HepG2 (cell line): Measurements from ENCODE around the gene JMJD8. TPM values are rescaled to one million over a fixed set of nuclear protein-coding genes. Genes with fewer than 3 reads are reported as not detected.

Source experiments
- ARNT ChIP-seq: fragments of 450-650 bp; IDR thresholded peaks from 2 replicates; pipeline ENCODE4 v1.6.1; 2017
- IKZF5 ChIP-seq: IDR thresholded peaks from 2 replicates; pipeline ENCODE4 v1.6.1; 2018; ENCODE audit warnings: missing genetic modification reagents, mild to moderate bottlenecking, missing compliant biosample characterization
- MIER3 ChIP-seq: IDR thresholded peaks from 2 replicates; pipeline ENCODE4 v1.6.1; 2016; ENCODE audit warnings: missing compliant biosample characterization, borderline replicate concordance
- POLR2A ChIP-seq, 2 experiments: IDR thresholded peaks; 2 replicates each; pipeline ENCODE4 v1.6.1; 2011; ENCODE audit warnings: low read depth in 2 of 2, low read length in 2 of 2, mild to moderate bottlenecking in 1 of 2, moderate library complexity in 1 of 2; ENCODE audit not compliant: insufficient read depth in 1 of 2
- RFX5 ChIP-seq: IDR thresholded peaks from 2 replicates; pipeline ENCODE4 v1.6.1; 2011; ENCODE audit warnings: low read depth, low read length, improper control_type of control experiment
- TOE1 ChIP-seq: sonication (generic); formaldehyde crosslinking; IDR thresholded peaks from 2 replicates; pipeline ENCODE4 v1.4.0; 2020; ENCODE audit warnings: mild to moderate bottlenecking, missing genetic modification reagents
- TRIM24 ChIP-seq: sonication (generic); formaldehyde crosslinking; IDR thresholded peaks from 2 replicates; pipeline ENCODE4 v1.8.0; 2022; ENCODE audit warnings: mild to moderate bottlenecking, missing genetic modification reagents
- ZBTB10 ChIP-seq: sonication (generic); formaldehyde crosslinking; IDR thresholded peaks from 2 replicates; pipeline ENCODE4 v1.4.0; 2020; ENCODE audit warnings: missing genetic modification reagents, borderline replicate concordance
- ZBTB20 ChIP-seq: sonication (generic); formaldehyde crosslinking; IDR thresholded peaks from 2 replicates; pipeline ENCODE4 v1.8.1; 2023; ENCODE audit warnings: missing genetic modification reagents, low read depth, mild to moderate bottlenecking, borderline replicate concordance
- ZBTB40 ChIP-seq, 2 experiments: fragments of 450-650 bp in 1 of 2; sonication (generic) in 1 of 2; formaldehyde crosslinking in 1 of 2; IDR thresholded peaks; 2 replicates each; pipeline versions ENCODE4 v1.6.1 to v1.8.0; 2016 to 2022; ENCODE audit warnings: antibody characterized with exemption in 1 of 2, mild to moderate bottlenecking in 1 of 2, missing genetic modification reagents in 1 of 2
- ZNF296 ChIP-seq: sonication (generic); formaldehyde crosslinking; conservative IDR thresholded peaks from 2 replicates; pipeline ENCODE4 v1.5.0; 2020; ENCODE audit warnings: mild to moderate bottlenecking, missing genetic modification reagents
- ZNF670 ChIP-seq: sonication (generic); formaldehyde crosslinking; IDR thresholded peaks from 2 replicates; pipeline ENCODE4 v1.8.0; 2022; ENCODE audit warnings: mild to moderate bottlenecking, missing genetic modification reagents, borderline replicate concordance
- polyA plus RNA-seq, 8 experiments: library from polyadenylated mRNA; depleted of rRNA in 3 of 8; stranded (reverse) in 7 of 8; unstranded in 1 of 8; fragments of >200 nt; fragmentation: Illumina TruSeq in 4 of 8; extraction: Trizol in 4 of 8; gene quantifications; 2 replicates each; pipeline versions ENCODE4 v1.2.1 to v1.2.3, GENCODE V29; 2011 to 2016; ENCODE audit warnings: low read depth in 4 of 8, missing spikeins in 1 of 8, mixed read lengths in 1 of 8; ENCODE audit not compliant: insufficient read depth in 1 of 8
- total RNA-seq, 5 experiments: library from RNA; depleted of rRNA; stranded (reverse); fragments of >200 nt; fragmentation: Illumina TruSeq; extraction: Trizol; gene quantifications; 2 replicates each; pipeline ENCODE4 v1.2.3, GENCODE V29; 2016; ENCODE audit warnings: low read depth in 1 of 5
- TF ChIP-seq, protein P1 (sequence below): sonication (generic); formaldehyde crosslinking; IDR thresholded peaks from 2 replicates; pipeline ENCODE4 v1.4.0; 2020; ENCODE audit warnings: missing genetic modification reagents, low read depth, mild to moderate bottlenecking, borderline replicate concordance

The JMJD8 gene
- total and polyA plus RNA-seq, 2 of the 13 experiments (the other 11 are each of a cell fraction or from before 2014, with no cell fraction given), result 2.6 to 11.8 TPM

DNA sequence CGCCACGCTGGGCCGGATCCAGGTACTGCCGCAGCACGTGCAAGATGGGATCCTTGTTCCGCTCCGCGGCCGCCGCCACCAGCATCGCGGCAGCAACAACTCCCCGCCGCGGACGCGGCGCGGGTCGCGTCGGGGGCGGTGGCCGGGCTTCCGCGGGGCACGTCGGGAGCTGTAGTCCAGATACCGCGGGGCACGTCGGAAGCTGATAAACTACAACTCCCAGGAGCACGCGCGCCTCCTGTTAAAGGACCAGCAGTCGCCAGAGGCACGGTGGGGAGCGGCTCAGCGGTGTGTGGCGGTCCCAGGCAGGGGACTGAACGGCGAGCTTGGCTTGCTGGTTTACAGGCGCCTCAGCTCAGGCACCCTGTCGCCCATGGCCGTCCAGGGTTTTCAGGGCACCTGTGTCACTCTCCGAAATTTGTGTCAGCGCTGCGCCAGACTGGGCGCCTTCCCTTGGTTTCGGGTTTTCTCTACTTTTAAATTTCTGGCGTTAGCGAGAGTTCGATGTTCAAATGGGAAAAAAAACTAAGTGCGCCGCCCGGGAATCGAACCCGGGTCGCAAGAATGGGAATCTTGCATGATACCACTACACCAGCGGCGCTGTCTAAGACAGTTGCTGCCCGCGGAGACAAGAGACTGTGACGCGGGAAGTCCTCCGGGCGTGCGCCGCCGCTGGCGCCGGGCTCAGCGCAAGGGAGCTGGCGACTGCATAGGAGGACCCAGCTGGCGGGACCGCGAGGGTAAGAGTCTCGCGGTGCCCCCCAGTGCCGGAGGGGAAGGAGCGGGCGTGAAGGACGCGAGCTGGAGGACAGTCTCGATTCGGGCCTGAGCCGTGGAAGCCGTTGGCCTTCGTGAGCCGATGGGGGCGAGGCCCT is 47.7 kb downstream of the JMJD8 start, which contains the start of gene METTL26 (continued):
- peak; percentile 28 for TF ChIP-seq IKZF5 (CRISPR knock-in tag)
- TF ChIP-seq POLR2A (IDR thresholded peaks at IDR 0.05; ENCODE audit: insufficient read depth in 1 of 2, low read depth in 2 of 2, low read length in 2 of 2), result peak; percentile 72 to 95
- TF ChIP-seq, protein P1, sequence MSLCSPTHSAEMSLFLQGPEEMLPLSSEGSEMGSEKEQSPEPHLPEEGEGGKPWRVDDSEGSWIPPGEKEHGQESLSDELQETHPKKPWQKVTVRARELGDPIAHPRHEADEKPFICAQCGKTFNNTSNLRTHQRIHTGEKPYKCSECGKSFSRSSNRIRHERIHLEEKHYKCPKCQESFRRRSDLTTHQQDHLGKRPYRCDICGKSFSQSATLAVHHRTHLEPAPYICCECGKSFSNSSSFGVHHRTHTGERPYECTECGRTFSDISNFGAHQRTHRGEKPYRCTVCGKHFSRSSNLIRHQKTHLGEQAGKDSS, result no peak; the same call in 1 of the 2 replicates
- no peak for TF ChIP-seq ARNT
- TF ChIP-seq TRIM24, result no peak
- no peak for TF ChIP-seq ZBTB40 (IDR thresholded peaks at IDR 0.05)
- TF ChIP-seq ZBTB40 (CRISPR knock-in tag; IDR thresholded peaks at IDR 0.05), result peak; percentile 2; the same call in 1 of the 2 replicates
- TF ChIP-seq MIER3 (CRISPR knock-in tag), result peak; percentile 49; the same call in 1 of the 2 replicates
- TF ChIP-seq RFX5, result no peak
- no peak for TF ChIP-seq ZBTB10
- 0 out of 2 replicates have a peak, but pooled peaks have one; percentile 12 for TF ChIP-seq ZNF670 (CRISPR knock-in tag)
- no peak; the same call in 1 of the 2 replicates for TF ChIP-seq ZBTB20 (CRISPR knock-in tag)
- no peak for TF ChIP-seq ZNF296 (CRISPR knock-in tag)
- TF ChIP-seq TOE1 (CRISPR knock-in tag), result peak; percentile 36; the same call in 1 of the 2 replicates
